ENCODE results near the gene RSL24D1.
"Not testable (repeated sequence)": the region's sequence is repeated elsewhere in the genome, so short reads cannot be mapped to it uniquely, and the experiment has no call there.

The RSL24D1 gene

DNA sequence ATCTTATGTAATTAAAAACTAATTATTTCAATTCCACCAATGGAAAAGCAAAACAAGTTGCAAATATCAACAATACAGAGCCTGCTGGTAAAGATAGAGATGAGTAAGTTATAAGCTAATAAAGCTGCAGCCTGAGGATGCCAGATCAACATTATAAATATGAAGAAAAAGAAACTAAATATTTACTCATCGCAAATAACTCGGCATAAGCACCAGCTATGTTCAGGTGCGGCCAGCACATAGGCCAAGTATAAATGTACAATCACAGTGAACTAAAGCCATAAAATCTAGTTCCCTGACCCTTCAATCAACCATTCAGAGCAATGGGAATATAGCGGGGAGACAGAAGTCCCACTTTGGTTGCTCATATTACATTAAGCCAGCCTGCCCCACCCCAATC, 7.7 kb upstream of the RSL24D1 start:
- FAIRE-seq = no peak

GRCh38 chr15:55202206-55202605, 5.5 kb upstream of the RSL24D1 start:
- no peak for FAIRE-seq

DNA sequence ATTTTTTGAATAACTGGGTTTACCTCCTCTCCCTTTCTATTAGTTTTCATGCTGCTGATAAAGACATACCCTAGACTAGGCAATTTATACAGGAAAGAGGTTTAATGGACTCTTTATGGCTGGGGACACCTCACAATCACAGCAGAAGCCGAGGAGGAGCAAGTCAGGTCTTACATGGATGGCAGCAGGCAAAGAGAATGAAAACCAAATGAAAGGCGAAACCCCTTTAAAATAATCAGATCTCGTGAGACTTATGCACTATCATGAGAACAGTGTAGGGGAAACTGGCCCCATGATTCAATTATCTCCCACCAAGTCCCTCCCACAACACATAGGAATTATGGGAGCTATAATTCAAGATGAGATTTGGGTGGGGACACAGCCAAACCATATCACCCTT, 2.0 kb upstream of the RSL24D1 start:
- FAIRE-seq = no peak

- FAIRE-seq = no peak
Observed at GRCh38 chr15:55197719-55198118, 978 bp upstream of the RSL24D1 start.

DNA sequence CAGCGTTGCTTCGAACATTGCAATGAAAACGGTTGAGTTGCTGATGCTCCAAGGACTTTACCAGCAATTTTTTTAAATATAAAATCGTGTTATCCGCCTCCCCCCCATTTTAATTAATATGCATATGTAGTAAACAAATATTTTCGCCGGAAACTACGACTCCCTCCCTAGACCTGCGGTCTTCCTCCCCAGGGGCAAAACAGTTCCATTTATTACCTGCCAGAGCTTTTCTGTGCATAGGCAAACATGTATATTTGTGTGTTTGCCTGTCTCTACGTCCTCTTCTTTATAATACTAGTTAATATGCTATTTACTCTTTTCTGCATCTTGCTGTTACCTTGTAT, 593 bp upstream of the RSL24D1 start:
- FAIRE-seq = no peak

- no peak for FAIRE-seq
Observed at GRCh38 chr15:55195996-55196395, 745 bp downstream of the RSL24D1 start.

DNA sequence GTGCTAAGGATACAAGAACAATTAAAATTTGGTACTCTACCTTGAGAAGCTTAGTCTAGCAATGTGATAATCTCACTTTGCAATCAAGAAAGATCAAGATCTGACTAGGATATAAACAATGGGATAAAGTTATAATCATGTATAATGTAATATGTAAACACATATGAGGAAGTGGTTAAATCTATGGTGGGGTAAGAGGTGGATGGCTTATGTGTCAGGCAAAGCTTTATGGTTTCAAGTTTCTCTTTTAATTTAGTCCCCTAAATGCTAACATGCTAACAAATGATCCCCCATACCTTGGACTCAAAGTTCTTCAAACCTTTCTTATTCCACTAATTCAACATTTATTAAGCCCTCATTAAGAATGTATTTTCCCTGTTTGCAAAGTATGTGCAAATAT, 2.5 kb downstream of the RSL24D1 start:
- FAIRE-seq = no peak

- no peak for FAIRE-seq
Observed at GRCh38 chr15:55186331-55186730, 10.4 kb downstream of the RSL24D1 start.

- FAIRE-seq = no peak
Observed at GRCh38 chr15:55183679-55184078, 13.1 kb downstream of the RSL24D1 start.

DNA sequence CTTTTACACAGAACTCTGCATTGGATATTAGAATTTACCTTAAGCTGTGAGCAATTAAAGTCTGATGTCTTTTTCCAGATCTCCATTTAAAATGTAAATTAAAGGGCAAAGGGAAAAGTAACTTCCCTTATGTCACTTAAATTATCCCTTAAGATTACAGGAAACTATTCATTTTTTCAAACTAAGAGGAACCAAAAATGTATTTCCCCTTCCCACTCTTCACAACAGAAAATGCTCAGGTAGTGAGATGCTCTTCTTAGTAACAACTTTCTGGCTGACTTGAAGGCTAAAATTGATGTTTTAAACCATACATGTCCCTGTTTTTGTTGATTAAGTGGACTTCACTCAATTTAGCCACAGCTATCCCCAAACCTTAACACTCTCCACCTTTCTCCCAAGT, 17.6 kb downstream of the RSL24D1 start:
- no peak for FAIRE-seq

DNA sequence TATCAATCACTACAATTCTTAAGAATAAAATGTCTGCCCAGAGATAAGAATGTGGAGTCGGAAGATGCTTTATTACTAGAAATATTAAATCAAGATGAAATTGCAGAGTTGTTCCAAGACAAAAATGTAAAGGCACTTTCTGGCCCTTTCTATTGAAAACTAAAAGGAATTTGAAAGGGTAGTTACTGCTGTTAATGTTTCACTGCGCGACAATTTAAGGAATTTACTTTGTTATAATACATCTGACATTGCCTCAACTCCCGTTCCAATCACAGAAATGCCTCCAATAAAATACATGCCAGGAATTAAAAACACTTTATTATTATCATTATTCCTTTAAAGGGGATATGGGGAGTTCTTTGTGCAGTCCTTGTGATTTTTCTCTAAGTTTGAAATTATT, 26.4 kb downstream of the RSL24D1 start:
- no peak for FAIRE-seq

- peak; percentile 56 for FAIRE-seq
Observed at GRCh38 chr15:55168350-55168974, 28.3 kb downstream of the RSL24D1 start.

- no peak for FAIRE-seq
Observed at GRCh38 chr15:55164284-55164683, 32.5 kb downstream of the RSL24D1 start.

DNA sequence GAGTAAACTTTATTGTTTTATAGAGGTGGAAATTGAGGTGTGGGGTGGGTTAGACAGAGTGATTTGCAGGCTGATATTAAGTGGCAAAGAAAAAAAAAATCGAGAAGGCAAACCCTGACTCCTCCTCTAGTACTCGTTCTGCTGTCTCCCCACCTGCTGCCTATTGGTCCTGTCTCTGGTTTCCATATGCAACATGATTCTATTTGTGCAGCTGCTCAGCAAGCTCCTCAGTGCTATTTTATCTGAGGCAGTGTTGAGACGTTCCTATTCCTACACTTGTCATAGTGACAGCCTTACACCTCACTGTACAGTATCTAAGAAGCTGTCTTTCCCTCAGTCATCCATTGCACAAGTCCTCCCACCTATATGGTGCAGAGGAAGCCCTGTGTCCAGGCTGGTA, 45.1 kb downstream of the RSL24D1 start:
- no peak for FAIRE-seq

DNA sequence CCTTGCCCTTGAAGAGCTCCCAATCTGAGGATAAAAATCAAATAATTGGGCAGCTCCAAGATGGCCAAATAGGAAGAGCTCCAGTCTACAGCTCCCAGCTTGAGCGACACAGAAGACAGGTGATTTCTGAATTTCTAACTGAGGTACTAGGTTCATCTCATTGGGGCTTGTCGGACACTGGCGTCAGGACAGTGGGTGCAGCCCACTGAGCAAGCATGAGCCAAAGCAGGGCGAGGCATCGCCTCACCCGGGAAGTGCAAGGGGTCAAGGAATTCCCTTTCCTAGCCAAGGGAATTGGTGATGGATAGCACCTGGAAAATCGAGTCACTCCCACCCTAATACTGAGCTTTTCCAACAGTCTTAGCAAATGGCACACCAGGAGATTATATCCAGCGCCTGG, 53.6 kb downstream of the RSL24D1 start:
- not testable (repeated sequence) for FAIRE-seq

- no peak for FAIRE-seq
Observed at GRCh38 chr15:55133972-55134371, 62.8 kb downstream of the RSL24D1 start.

DNA sequence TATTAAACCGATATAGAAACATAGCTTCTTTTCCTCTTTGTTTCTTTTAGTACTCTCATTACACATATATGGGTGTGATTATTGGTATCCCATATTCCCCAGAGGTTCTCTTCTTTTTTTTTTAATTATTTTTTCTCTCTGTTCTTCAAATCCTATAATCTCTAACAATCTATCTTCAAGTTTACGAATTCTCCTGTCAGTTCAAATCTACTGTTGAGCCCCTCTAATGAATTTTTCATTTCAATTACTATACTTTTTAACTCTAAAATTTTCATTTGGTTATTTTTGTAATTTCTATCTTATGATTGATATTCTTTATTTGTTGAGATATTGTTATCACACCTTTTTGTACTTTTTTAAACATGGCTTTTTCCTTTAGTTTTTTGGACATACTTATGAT, 64.1 kb downstream of the RSL24D1 start:
- no peak for FAIRE-seq
